ENCODE data around the gene LYL1. TPM values are rescaled to one million over a fixed set of nuclear protein-coding genes. Genes with fewer than 3 reads are reported as not detected.

LYL1 gene
- total RNA-seq (2014; rRNA removed; shearing (Covaris generic)) (66.8 and 75.5 TPM in 2 replicates), total RNA-seq (2022) (70.4 and 72.5 TPM in 2 replicates), Bru-seq, nascent RNA (percentile 66 among the genes with signal in this experiment), BruChase-seq, experiment 1, labeled RNA remaining after a 6-hour chase (percentile 72 among the genes with signal in this experiment), BruChase-seq, experiment 2, labeled RNA remaining after a 2-hour chase (percentile 74 among the genes with signal in this experiment)
- long read RNA-seq, transcript LYL1-201 (4 exons, 1,490 nt): major isoform, 108 of 143 reads
- long read RNA-seq, partial matches to known transcripts: 8 of 143 reads
- long read RNA-seq, other reads (novel, unspliced or antisense): 27 of 143 reads

DNA sequence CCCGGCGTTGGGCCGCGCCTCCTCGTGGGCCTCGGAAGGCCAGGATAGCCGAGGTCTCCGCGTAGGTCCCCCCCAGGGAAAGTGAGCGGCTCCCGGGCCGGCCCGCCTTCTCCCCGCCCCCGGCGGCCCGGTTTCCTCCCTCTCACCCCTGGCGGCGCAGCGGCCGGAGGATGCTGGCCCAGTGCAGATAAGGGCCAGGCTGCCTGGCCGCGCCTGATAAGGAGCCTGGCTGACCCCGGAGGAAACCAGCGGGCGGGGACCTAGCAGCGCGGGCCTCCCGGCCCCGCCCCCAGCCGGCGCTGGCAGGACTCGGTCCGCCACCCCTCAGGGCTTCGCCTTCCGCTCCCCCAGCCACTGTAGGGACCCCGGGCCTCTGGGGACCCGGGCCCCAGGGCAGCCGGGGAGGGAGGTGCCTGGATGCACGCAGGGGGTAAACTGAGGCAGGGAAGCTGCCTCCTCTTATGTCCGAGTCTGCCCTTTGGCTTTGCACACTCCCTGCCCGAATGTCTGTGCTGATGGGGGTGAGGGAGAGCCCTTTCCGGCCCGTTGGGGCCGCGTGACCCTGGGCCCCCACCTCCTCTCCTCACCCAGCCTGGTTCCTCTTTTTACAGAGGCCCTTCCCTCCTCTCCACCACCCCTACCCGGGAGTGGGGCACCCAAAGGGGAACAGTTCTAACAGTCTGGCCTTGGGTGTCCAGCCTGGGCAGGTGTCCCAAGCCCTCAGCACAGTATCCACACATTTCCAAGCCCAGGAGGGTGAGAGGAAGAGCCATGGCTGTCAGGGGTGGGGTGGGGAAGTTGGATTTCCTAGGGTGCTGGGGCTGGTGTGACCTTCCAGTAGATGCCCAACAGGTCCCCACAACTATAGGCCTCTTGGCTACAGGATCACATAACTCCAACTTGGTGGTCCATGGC lies at the start of gene LYL1:
Gene LYL1, minus strand, starts transcription at position 193 of the 915 bp plus-strand sequence. CDS start 1,687 bp downstream, outside the sequence.
- Histone ChIP-seq H3K9me3 (ENCODE audit: low read length) (no peaks in the 10 kb centered on the region), H3K9me2 (ENCODE audit: insufficient read depth, low read length) (no peaks in the 10 kb centered on the region), H3K4me2 (ENCODE audit: low read length) (peak within 1 kb of the TSS; percentile 85), H3K27ac (ENCODE audit: low read depth, low read length, poor library complexity, severe bottlenecking) (peak within 1 kb of the TSS; percentile 96), H3K79me2 (ENCODE audit: insufficient read depth, low read depth, low read length) (peaks cover 17% of the 10 kb centered on the region), H4K20me1 (ENCODE audit: insufficient read depth, low read length) (no peaks in the 10 kb centered on the region), H3K4me1 (ENCODE audit: insufficient read depth, low read length, poor library complexity, severe bottlenecking) (peaks cover 73% of the 10 kb centered on the region), H3K36me3 (ENCODE audit: insufficient read depth, low read length) (peaks cover 30% of the 10 kb centered on the region), H2AFZ (ENCODE audit: low read length) (peak within 1 kb of the TSS; percentile 12; the same call in 1 of the 2 replicates), H3K4me3 (ENCODE audit: low read depth, low read length, poor library complexity, severe bottlenecking) (peak within 1 kb of the TSS; percentile 83)
- TF ChIP-seq, protein P1, sequence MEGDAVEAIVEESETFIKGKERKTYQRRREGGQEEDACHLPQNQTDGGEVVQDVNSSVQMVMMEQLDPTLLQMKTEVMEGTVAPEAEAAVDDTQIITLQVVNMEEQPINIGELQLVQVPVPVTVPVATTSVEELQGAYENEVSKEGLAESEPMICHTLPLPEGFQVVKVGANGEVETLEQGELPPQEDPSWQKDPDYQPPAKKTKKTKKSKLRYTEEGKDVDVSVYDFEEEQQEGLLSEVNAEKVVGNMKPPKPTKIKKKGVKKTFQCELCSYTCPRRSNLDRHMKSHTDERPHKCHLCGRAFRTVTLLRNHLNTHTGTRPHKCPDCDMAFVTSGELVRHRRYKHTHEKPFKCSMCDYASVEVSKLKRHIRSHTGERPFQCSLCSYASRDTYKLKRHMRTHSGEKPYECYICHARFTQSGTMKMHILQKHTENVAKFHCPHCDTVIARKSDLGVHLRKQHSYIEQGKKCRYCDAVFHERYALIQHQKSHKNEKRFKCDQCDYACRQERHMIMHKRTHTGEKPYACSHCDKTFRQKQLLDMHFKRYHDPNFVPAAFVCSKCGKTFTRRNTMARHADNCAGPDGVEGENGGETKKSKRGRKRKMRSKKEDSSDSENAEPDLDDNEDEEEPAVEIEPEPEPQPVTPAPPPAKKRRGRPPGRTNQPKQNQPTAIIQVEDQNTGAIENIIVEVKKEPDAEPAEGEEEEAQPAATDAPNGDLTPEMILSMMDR (conservative IDR thresholded peaks at IDR 0.05; ENCODE audit: low read length): no peak
- TF ChIP-seq EZH2phosphoT487 (IDR thresholded peaks at IDR 0.05; ENCODE audit: borderline replicate concordance, low read depth, low read length): no peak
- intact Hi-C loops (cut with micrococcal nuclease; ENCODE audit: unreplicated experiment): loop anchor here (1.0 kb wide), 1 partner anchor 13 kb away; the partner anchor contains the start of gene TRMT1
- POLR2A ChIA-PET: interaction anchor here (0.8 to 1.0 kb wide), 2 partner anchors 15 to 24 kb away, joined by 3 read pairs; partner anchors contain the start of gene NACC1
- CTCF ChIA-PET (ENCODE audit: unreplicated experiment): interaction anchor here (1.3 kb wide), 1 partner anchor 49 kb away, joined by 3 read pairs; no protein-coding TSS in a partner anchor
- peak; percentile 88 for DNase-seq (ENCODE audit: low spot score)
- BruUV-seq (replicated peaks): TSS peak; percentile 38

DNA sequence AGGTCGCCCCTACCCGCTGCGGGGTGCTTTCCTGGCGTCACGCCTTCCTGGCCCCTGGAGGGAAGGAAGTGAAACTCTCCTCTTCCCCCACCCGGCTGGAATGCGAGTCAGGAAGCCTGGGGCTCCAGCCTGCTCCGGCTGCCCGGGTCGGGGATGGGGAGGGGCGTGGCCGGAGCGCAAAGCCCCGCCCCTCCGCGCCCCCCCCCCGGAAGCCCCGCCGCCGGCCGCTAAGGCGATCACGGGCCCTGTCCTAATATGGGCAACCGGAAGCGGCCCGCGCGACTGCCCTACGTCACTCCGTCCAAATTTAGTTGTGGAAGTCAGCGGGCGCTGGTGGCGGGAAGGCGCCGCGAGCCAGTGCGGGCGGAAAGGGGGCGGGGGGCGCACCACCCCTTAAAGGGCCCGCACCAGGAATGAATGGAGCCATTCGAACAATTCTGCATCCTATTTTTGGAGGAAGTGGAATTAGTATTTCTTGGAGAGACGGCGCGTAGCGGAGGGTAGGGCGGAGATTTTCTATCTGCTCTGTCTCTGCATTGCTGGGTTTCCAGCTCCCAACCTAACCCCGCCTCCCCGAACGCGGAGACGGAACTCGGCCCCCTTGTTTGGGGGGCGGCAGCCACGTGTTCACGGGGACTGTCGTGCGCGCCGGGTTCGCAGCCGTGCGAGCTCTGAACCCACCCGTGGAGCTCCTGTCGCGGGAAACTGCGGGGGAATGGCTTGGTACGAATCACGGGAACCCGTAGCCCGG lies 49.1 kb upstream of the LYL1 start:
- intact Hi-C loops (cut with micrococcal nuclease; ENCODE audit: unreplicated experiment): loop anchor here (2.0 kb wide), 1 partner anchor 15 kb away; no protein-coding TSS in a partner anchor
- Histone ChIP-seq H3K27ac (ENCODE audit: low read depth, low read length, poor library complexity, severe bottlenecking) (peak overlapping the region; percentile 100), H4K20me1 (ENCODE audit: insufficient read depth, low read length) (0 out of 2 replicates have a peak, but pooled peaks cover 5% of the 10 kb centered on the region), H3K9me2 (ENCODE audit: insufficient read depth, low read length) (no peaks in the 10 kb centered on the region), H3K36me3 (ENCODE audit: insufficient read depth, low read length) (peaks cover 23% of the 10 kb centered on the region), H3K4me2 (ENCODE audit: low read length) (peak overlapping the region; percentile 96), H3K79me2 (ENCODE audit: insufficient read depth, low read depth, low read length) (peaks cover 41% of the 10 kb centered on the region), H3K4me1 (ENCODE audit: insufficient read depth, low read length, poor library complexity, severe bottlenecking) (peaks cover 21% of the 10 kb centered on the region), H3K4me3 (ENCODE audit: low read depth, low read length, poor library complexity, severe bottlenecking) (peak overlapping the region; percentile 97), H2AFZ (ENCODE audit: low read length) (peak overlapping the region; percentile 13; the same call in 1 of the 2 replicates), H3K9me3 (ENCODE audit: low read length) (no peaks in the 10 kb centered on the region)
- POLR2A ChIA-PET: interaction anchor here (0.5 to 1.6 kb wide), 10 partner anchors 9 to 220 kb away, joined by 3 to 13 read pairs (median 3); no protein-coding TSS in a partner anchor
- DNase-seq (ENCODE audit: low spot score): peak; percentile 98
- CTCF ChIA-PET (ENCODE audit: unreplicated experiment): interaction anchor here (0.5 to 1.3 kb wide), 6 partner anchors 47 to 90 kb away, joined by 3 to 8 read pairs (median 3); no protein-coding TSS in a partner anchor
- BruUV-seq (replicated peaks): no TSS peak
- TF ChIP-seq EZH2phosphoT487 (IDR thresholded peaks at IDR 0.05; ENCODE audit: borderline replicate concordance, low read depth, low read length): no peak
- TF ChIP-seq, protein P1 (conservative IDR thresholded peaks at IDR 0.05; ENCODE audit: low read length): no peak
